Fibroblast of lung (primary cell): ENCODE measurements around the gene HUS1.

Experiments used
- EZH2 ChIP-seq: IDR thresholded peaks from 2 replicates; pipeline ENCODE4 v1.5.1; 2012; ENCODE audit warnings: low read length, control low read depth, mild to moderate bottlenecking; ENCODE audit errors: missing control alignments
- TF ChIP-seq, protein P1 (sequence below), 2 donors: IDR thresholded peaks in 1 of 2; conservative IDR thresholded peaks in 1 of 2; 1 replicate in 1 of 2; 2 replicates in 1 of 2; pipeline ENCODE4 v1.5.1; 2011 to 2012; ENCODE audit warnings: low read length in 2 of 2, control low read depth in 1 of 2, inconsistent platforms in 1 of 2, low read depth in 1 of 2, mild to moderate bottlenecking in 1 of 2

DNA sequence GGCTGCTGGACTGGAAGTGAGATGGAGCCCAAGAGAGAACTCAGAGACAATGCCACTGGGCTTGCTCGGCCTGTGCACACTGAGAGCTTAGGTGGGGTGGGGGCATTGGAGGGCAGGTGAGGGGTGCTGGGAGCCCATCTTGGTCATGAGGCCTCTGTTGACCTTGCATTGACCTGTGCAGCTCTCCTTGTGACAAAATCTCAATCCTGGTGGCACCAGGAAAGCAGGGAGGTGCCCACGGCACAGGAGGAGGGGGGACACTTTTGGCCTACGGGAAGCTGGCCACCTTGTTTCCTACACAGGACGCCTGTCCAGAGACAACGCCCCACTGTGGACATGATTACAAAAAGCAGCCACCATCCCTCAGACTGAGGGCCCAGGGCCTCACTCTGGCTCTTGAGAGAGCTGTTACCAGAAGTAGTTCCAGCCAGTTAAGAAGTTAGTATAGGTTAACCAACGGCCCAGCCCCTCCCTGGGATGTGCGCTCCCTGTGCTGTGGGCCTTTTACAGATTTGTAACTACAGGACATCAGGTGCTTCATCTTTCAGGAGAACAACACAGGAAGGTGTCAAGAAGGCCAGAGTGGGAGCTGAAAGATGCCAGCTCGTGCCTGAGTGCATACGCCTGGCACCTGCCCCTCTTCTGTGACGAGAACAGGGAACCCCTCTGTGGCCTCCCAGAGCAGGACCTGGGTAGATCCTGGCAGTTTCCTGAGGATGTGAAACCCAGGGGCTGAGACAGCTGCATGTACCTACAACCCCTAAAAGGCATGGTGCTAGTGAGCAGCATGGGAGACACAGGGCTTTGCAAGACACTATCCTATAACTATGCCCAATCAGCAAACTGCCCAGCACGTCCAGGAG, 41.5 kb downstream of the HUS1 start:
- TF ChIP-seq, protein P1, sequence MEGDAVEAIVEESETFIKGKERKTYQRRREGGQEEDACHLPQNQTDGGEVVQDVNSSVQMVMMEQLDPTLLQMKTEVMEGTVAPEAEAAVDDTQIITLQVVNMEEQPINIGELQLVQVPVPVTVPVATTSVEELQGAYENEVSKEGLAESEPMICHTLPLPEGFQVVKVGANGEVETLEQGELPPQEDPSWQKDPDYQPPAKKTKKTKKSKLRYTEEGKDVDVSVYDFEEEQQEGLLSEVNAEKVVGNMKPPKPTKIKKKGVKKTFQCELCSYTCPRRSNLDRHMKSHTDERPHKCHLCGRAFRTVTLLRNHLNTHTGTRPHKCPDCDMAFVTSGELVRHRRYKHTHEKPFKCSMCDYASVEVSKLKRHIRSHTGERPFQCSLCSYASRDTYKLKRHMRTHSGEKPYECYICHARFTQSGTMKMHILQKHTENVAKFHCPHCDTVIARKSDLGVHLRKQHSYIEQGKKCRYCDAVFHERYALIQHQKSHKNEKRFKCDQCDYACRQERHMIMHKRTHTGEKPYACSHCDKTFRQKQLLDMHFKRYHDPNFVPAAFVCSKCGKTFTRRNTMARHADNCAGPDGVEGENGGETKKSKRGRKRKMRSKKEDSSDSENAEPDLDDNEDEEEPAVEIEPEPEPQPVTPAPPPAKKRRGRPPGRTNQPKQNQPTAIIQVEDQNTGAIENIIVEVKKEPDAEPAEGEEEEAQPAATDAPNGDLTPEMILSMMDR (conservative IDR thresholded peaks at IDR 0.05 in 1 of 2, IDR thresholded peaks at IDR 0.05 in 1 of 2; ENCODE audit: low read depth in 1 of 2, low read length in 2 of 2), result no peak
- no peak for TF ChIP-seq EZH2
